Large intestine (tissue), 3 donors: ENCODE measurements around the gene REM2. TPM values are rescaled to one million over a fixed set of nuclear protein-coding genes. Genes with fewer than 3 reads are reported as not detected.
"Not testable (repeated sequence)": the region's sequence is repeated elsewhere in the genome, so short reads cannot be mapped to it uniquely, and the experiment has no call there.

Source experiments
- DNase-seq, 2 donors: peaks; one replicate each; pipeline versions ENCODE4 v3.0.0 to v3.0.0-alpha.2; 2013
- H3K27ac ChIP-seq: one replicate; pipeline ENCODE4 v1.5.1; 2013; ENCODE audit warnings: low read length
- H3K27me3 ChIP-seq: 2 replicates; pipeline ENCODE4 v1.6.1; 2013; ENCODE audit warnings: low read length; ENCODE audit not compliant: control insufficient read depth, insufficient read depth
- H3K36me3 ChIP-seq: 2 replicates; pipeline ENCODE4 v1.6.1; 2013; ENCODE audit warnings: low read length; ENCODE audit not compliant: control insufficient read depth, insufficient read depth
- H3K4me1 ChIP-seq: one replicate; pipeline ENCODE4 v1.6.1; 2013; ENCODE audit warnings: low read length; ENCODE audit not compliant: control insufficient read depth, insufficient read depth
- H3K4me3 ChIP-seq: one replicate; pipeline ENCODE4 v1.5.1; 2013; ENCODE audit warnings: low read length
- H3K9me3 ChIP-seq: one replicate; pipeline ENCODE4 v1.6.1; 2013; ENCODE audit warnings: mild to moderate bottlenecking, low read depth, low read length, moderate library complexity; ENCODE audit not compliant: control insufficient read depth
- WGBS: methylation state at CpG from one replicate; pipeline ENCODE4 v1.1.5; 2013; ENCODE audit warnings: low lambda C conversion rate; ENCODE audit not compliant: insufficient coverage; 5-methylcytosine and 5-hydroxymethylcytosine counted together
- polyA plus RNA-seq: library from polyadenylated mRNA; unstranded; fragments of 120-200 nt; gene quantifications from one replicate; pipeline ENCODE4 v1.2.1, GENCODE V29; 2013

REM2 gene
- polyA plus RNA-seq, 1 donor = 0.72 TPM

DNA sequence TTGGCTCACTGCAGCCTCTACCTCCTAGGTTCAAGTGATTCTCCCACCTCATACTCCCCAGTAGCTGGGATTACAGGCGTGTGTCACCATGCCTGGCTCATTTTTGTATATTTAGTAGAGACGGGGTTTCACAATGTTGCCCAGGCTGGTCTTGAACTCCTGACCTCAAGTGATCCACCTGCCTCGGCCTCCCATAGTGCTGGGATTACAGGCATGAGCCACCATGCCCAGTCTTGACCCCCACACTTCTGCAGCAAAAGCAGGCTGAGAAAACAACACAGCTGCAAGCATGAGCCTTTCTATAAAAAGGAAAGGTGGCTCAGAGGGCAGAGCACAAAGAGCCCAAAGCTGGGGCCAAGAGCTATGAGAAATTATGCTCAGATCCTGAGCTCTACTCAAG, 22.6 kb upstream of the REM2 start:
- not testable (repeated sequence) for H3K27me3 ChIP-seq, DNase-seq, H3K36me3 ChIP-seq, H3K4me1 ChIP-seq, H3K9me3 ChIP-seq, H3K27ac ChIP-seq, H3K4me3 ChIP-seq
- no CpG with 5 or more reads among the region's 3 CpGs for WGBS

DNA sequence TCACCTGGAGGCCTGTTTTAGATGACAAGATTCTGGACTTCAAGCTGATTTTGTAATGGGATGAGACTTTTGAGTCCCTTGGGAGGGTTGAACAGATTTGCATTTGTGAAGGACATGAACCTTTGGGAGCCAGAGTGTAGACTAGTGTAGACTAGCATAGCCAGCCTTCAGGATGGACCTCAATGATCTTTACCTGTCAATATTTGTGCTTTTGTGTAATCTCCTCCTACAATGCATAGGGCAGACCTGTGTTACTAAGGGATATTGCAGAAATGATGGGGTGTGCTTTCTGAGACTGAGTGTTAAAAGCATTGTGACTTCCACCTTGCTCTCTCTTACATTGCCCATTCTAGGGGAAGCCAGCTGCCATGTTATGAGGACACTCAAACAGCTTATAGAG, 21.4 kb upstream of the REM2 start:
- no peaks in the 10 kb centered on the region for H3K36me3 ChIP-seq
- peaks cover 2% of the 10 kb centered on the region for H3K9me3 ChIP-seq
- H3K4me3 ChIP-seq = no peak overlapping the region
- H3K27ac ChIP-seq = no peak overlapping the region
- DNase-seq = no peak
- H3K27me3 ChIP-seq = no peaks in the 10 kb centered on the region
- no peaks in the 10 kb centered on the region for H3K4me1 ChIP-seq

DNA sequence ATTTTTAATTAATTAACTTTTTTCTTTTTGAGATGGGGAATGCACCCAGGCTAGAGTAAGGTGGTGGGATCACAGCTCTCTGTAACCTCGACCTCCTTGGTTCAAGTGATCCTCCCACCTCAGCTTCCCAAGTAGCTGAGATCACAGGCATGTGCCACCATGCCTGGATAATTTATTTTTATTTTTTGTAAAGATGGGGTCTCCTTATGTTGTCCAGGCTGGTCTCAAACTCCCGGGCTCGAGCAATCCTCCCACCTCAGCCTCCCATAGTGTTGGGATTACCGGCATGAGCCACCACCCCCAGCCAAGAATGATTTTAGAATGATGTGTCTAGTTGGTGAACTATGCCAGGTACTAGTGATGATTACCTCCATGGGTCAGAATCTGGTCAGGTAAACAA, 18.0 kb upstream of the REM2 start:
- H3K4me3 ChIP-seq = no peak overlapping the region
- H3K27ac ChIP-seq = no peak overlapping the region
- H3K36me3 ChIP-seq = no peaks in the 10 kb centered on the region
- no peaks in the 10 kb centered on the region for H3K4me1 ChIP-seq
- DNase-seq = no peak
- no peaks in the 10 kb centered on the region for H3K27me3 ChIP-seq
- no CpG with 5 or more reads among the region's 4 CpGs for WGBS
- H3K9me3 ChIP-seq = no peaks in the 10 kb centered on the region

DNA sequence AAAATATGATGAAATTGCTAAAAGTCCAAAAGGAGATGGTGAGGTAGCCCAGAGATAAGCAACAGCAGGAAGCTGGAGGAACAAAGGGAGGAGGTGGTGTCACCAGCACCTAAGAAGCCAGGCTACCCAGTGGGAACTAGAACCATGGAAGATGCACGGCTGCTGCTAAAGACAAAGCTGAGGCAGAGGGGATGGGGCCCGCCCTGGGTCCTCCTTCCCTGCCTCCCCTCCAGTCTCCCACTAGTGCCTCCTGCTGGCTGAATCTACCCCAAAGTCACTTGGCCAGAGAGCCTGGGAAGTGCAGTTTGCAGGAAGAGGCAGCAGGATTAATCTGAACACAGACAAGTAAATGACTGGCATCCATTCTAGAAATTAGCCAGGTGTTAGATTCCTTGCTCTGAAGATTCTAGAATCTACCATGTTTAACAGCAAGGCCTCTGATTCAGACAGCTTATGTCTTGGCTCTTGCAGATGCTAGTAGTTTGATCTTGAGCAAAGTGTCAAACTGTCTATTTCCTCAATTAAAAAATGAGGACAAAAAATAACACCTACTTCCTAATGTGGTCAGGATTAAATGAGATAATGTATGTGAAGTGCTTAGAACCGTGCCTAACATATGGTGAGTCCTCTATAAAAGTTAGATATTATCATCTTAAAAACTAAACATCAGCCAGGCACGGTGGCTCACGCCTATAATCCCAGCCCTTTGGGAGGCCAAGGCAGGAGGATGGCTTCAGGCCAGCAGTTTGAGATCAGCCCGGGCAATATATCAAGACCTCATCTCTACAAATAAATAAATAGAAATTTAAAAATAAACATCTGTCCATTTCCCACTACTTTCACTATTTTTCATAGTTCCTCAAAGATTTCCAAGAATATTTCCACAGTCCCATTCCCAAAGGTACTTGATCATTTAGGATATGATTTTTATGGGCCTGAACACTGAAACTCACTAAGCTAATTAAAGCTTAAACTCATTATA, 17.3 kb upstream of the REM2 start:
- no peak for DNase-seq
- no CpG with 5 or more reads among the region's 6 CpGs for WGBS
- H3K4me1 ChIP-seq = peaks cover 5% of the 10 kb centered on the region
- H3K27ac ChIP-seq = no peak overlapping the region
- H3K9me3 ChIP-seq = no peaks in the 10 kb centered on the region
- no peaks in the 10 kb centered on the region for H3K36me3 ChIP-seq
- no peaks in the 10 kb centered on the region for H3K27me3 ChIP-seq
- no peak overlapping the region for H3K4me3 ChIP-seq

DNA sequence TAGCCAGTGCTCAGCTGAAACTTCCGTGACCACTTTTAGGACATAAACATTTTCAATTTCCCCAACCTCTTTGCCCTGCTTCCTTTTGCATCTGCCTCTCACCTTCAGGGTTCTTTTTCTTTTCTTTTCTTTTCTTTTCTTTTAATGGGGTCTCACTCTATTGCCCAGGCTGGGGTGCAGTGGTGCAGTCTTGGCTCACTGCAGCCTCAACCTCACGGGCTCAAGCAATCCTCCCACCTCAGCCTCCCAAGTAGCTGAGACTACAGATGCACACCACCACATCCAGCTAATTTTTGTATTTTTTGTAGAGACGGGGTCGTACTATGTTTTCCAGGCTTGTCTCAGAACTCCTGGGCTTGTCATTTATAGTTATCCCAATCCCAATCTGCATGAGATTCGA, 16.1 kb upstream of the REM2 start:
- no peaks in the 10 kb centered on the region for H3K27me3 ChIP-seq
- H3K27ac ChIP-seq = no peak overlapping the region
- peaks cover 7% of the 10 kb centered on the region for H3K4me1 ChIP-seq
- DNase-seq = no peak
- H3K36me3 ChIP-seq = no peaks in the 10 kb centered on the region
- no peak overlapping the region for H3K4me3 ChIP-seq
- 100% methylated on average over 1 of the region's 5 CpGs for WGBS
- H3K9me3 ChIP-seq = no peaks in the 10 kb centered on the region

DNA sequence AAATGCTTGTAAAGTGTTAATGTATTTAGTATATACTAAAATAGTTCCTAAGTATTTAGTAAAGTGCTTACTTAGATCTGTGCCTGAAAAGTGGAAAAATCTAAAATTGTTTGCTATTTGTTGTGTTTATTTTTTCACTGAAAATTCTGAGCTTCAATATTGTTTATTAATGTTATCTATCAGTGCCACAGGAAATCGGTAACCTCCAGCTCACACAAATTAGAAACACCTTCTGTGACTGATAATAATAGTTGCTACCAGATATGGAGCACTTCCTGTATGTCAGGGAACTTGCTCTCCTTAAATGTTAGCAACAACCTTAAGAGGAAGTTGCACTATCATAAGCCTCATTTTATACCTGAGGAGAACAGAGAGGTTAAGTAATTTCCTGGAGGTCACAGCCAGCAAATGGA, 12.2 kb upstream of the REM2 start:
- WGBS = no CpG with 5 or more reads among the region's 1 CpG
- Histone ChIP-seq H3K36me3 (peaks cover 25% of the 10 kb centered on the region), H3K9me3 (no peaks in the 10 kb centered on the region), H3K27ac (peak overlapping the region; percentile 92), H3K4me1 (peaks cover 13% of the 10 kb centered on the region), H3K27me3 (no peaks in the 10 kb centered on the region), H3K4me3 (peak overlapping the region; percentile 98)
- DNase-seq = no peak

DNA sequence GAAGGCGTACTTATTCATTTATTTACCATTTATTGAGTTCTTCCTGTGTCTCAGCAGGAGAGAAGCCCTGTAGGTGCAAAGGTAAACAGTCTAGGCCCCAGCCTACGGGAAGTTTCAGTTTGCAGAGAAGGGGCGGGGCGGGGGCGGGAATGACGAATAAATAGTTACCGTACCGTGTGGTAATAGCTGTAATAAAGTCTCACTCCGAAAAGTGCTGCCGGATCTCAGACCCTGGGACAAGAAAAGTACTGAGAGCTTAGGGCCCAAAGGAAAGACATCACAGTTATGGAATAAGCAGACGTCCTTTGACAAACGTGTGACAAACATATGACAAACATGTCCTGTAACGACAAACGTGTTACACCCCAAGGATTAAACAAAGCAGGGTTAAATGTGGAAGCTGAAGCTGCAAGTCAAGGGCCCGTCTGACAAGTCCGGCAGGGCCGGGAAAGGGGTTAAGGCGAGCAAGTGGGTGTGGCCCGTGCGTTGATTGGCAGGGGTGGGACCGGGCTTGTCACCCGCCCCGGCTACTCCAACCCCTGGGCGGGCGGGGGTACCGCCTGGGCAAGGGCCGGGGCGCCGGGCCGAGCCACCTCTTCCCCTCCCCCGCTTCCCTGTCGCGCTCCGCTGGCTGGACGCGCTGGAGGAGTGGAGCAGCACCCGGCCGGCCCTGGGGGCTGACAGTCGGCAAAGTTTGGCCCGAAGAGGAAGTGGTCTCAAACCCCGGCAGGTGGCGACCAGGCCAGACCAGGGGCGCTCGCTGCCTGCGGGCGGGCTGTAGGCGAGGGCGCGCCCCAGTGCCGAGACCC, 11.6 kb upstream of the REM2 start, which contains the start of gene LRP10:
Gene LRP10 (plus strand): TSS at position 517 of the 809 bp plus-strand sequence. CDS start 564 bp downstream, outside the sequence.
- peak; percentile 92 to 97 for DNase-seq
- Histone ChIP-seq H3K27me3 (no peaks in the 10 kb centered on the region), H3K4me1 (peaks cover 13% of the 10 kb centered on the region), H3K27ac (peak within 1 kb of the TSS; percentile 92), H3K36me3 (peaks cover 31% of the 10 kb centered on the region), H3K4me3 (peak within 1 kb of the TSS; percentile 98), H3K9me3 (no peaks in the 10 kb centered on the region)
- WGBS = 10% methylated on average over 2 of the region's 50 CpGs

DNA sequence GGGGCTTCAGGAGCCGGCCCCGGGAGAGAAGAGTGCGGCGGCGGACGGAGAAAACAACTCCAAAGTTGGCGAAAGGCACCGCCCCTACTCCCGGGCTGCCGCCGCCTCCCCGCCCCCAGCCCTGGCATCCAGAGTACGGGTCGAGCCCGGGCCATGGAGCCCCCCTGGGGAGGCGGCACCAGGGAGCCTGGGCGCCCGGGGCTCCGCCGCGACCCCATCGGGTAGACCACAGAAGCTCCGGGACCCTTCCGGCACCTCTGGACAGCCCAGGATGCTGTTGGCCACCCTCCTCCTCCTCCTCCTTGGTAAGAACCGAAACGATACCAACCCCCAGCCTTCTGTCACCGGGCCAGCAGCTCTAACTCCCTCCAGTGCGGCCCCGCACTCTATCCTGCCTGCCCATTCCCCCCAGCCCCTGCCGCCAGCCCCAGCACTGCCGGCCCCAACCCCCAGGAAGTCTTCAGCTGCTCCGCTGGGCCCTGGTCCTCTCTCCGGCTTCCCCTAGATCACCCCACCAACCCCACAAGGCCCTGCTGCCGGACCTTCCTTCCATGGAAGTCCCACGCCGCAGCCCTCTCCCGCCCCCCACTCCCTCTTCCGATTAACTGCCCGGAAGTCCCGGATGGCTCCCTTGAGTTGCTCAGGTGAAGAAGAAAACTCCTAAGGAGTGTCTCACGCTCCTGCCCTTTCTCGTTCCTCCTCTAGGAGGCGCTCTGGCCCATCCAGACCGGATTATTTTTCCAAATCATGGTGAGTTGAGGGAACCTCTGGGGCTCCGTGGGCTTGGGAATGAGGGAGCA, 10.8 kb upstream of the REM2 start:
- DNase-seq = peak; percentile 85 to 90
- Histone ChIP-seq H3K27me3 (no peaks in the 10 kb centered on the region), H3K27ac (peak overlapping the region; percentile 92), H3K4me1 (peaks cover 13% of the 10 kb centered on the region), H3K9me3 (no peaks in the 10 kb centered on the region), H3K4me3 (peak overlapping the region; percentile 98), H3K36me3 (peaks cover 39% of the 10 kb centered on the region)
- WGBS = no CpG with 5 or more reads among the region's 45 CpGs

DNA sequence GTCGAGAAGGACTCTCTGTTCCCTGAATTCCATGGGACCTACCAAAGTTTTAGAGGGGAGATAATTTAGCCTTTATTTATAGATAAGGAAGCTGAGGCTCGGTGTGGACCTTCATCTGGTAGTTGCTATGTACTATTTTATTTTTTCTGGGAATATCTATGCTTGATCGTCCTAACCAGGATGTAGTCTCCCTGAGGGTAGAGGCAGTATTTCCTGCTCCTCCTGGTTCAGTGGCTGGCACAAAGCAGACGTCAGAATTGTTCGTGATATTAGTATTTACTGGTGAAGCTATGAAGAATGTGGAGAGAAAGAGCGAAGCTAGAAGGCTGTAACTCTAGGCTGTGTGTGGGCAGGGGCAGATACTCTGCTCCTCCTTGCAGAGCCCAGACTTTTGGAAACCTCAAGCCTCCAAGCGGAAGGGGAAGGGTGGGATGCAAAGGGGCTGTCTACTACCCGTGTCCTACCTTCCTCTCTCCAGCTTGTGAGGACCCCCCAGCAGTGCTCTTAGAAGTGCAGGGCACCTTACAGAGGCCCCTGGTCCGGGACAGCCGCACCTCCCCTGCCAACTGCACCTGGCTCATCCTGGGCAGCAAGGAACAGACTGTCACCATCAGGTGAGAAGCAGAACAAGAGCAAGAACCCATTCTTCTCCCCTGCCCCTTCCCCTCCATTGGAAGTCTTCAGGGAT, 10.0 kb upstream of the REM2 start:
- Histone ChIP-seq H3K27ac (peak overlapping the region; percentile 92), H3K27me3 (no peaks in the 10 kb centered on the region), H3K4me1 (peaks cover 13% of the 10 kb centered on the region), H3K4me3 (peak overlapping the region; percentile 98), H3K36me3 (peaks cover 47% of the 10 kb centered on the region), H3K9me3 (no peaks in the 10 kb centered on the region)
- no peak for DNase-seq
- WGBS = no CpG with 5 or more reads among the region's 10 CpGs
